HEK293 (cell line): ENCODE results near the gene RHPN2.

Experiments
- CTCF ChIP-seq: fragments of 450-650 bp; formaldehyde crosslinking; IDR thresholded peaks from 2 replicates; pipeline ENCODE4 v1.5.1; 2016; ENCODE audit warnings: missing biosample characterization, missing genetic modification characterization
- PBX3 ChIP-seq: sonication (generic); formaldehyde crosslinking; IDR thresholded peaks from 2 replicates; pipeline ENCODE4 v1.8.1; 2022; ENCODE audit warnings: mild to moderate bottlenecking, moderate library complexity, missing genetic modification reagents
- RBAK ChIP-seq: fragments of 450-650 bp; formaldehyde crosslinking; IDR thresholded peaks from 2 replicates; pipeline ENCODE4 v1.5.1; 2016; ENCODE audit warnings: missing biosample characterization, missing genetic modification characterization
- ZBTB7A ChIP-seq: fragments of 450-650 bp; formaldehyde crosslinking; IDR thresholded peaks from 2 replicates; pipeline ENCODE4 v1.5.1; 2016; ENCODE audit warnings: low read depth, missing biosample characterization, missing genetic modification characterization
- ZFHX2 ChIP-seq: fragments of 450-650 bp; formaldehyde crosslinking; conservative IDR thresholded peaks from 2 replicates; pipeline ENCODE4 v1.5.1; 2016; ENCODE audit warnings: missing biosample characterization, missing genetic modification characterization
- ZNF214 ChIP-seq: fragments of 450-650 bp; formaldehyde crosslinking; IDR thresholded peaks from 2 replicates; pipeline ENCODE4 v1.5.1; 2017; ENCODE audit warnings: missing biosample characterization, mild to moderate bottlenecking, missing genetic modification characterization, borderline replicate concordance
- ZNF350 ChIP-seq: fragments of 450-650 bp; formaldehyde crosslinking; IDR thresholded peaks from 2 replicates; pipeline ENCODE4 v1.5.0; 2017; ENCODE audit warnings: missing biosample characterization, mild to moderate bottlenecking, missing genetic modification characterization
- ZNF398 ChIP-seq: fragments of 450-650 bp; formaldehyde crosslinking; IDR thresholded peaks from 2 replicates; pipeline ENCODE4 v1.5.1; 2017; ENCODE audit warnings: missing biosample characterization, missing genetic modification characterization
- ZNF510 ChIP-seq: fragments of 450-650 bp; formaldehyde crosslinking; IDR thresholded peaks from 2 replicates; pipeline ENCODE4 v1.5.1; 2018; ENCODE audit warnings: mild to moderate bottlenecking, missing genetic modification characterization, missing biosample characterization; ENCODE audit not compliant: insufficient replicate concordance
- ZNF513 ChIP-seq: fragments of 450-650 bp; IDR thresholded peaks from 2 replicates; pipeline ENCODE4 v1.5.1; 2018; ENCODE audit warnings: missing biosample characterization, missing genetic modification characterization
- ZNF639 ChIP-seq: fragments of 450-650 bp; formaldehyde crosslinking; IDR thresholded peaks from 2 replicates; pipeline ENCODE4 v1.5.1; 2016; ENCODE audit warnings: missing biosample characterization, missing genetic modification characterization
- ZNF768 ChIP-seq: fragments of 450-650 bp; formaldehyde crosslinking; IDR thresholded peaks from 2 replicates; pipeline ENCODE4 v1.5.1; 2018; ENCODE audit warnings: missing biosample characterization, mild to moderate bottlenecking, missing genetic modification characterization
- ZNF777 ChIP-seq: fragments of 450-650 bp; formaldehyde crosslinking; IDR thresholded peaks from 2 replicates; pipeline ENCODE4 v1.5.1; 2017; ENCODE audit warnings: missing biosample characterization, missing genetic modification characterization, borderline replicate concordance

GRCh38 chr19:33052352-33052972 lies 12.2 kb downstream of the RHPN2 start:
- TF ChIP-seq CTCF (tag by site-specific recombination), result no peak
- TF ChIP-seq ZFHX2 (tag by site-specific recombination), result no peak
- TF ChIP-seq ZNF513, result no peak
- TF ChIP-seq ZNF768 (tag by site-specific recombination), result no peak
- no peak for TF ChIP-seq ZBTB7A (tag by site-specific recombination)
- TF ChIP-seq PBX3 (CRISPR knock-in tag), result no peak
- TF ChIP-seq ZNF510, result no peak
- TF ChIP-seq ZNF777 (tag by site-specific recombination), result no peak
- TF ChIP-seq RBAK (tag by site-specific recombination), result 0 out of 2 replicates have a peak, but pooled peaks have one; percentile 6
- TF ChIP-seq ZNF639 (tag by site-specific recombination), result no peak
- TF ChIP-seq ZNF350, result no peak
- TF ChIP-seq ZNF214, result no peak
- peak; percentile 31; the same call in 1 of the 2 replicates for TF ChIP-seq ZNF398 (tag by site-specific recombination)
